PC-9 (cell line): ENCODE results near the gene OCSTAMP. TPM values are rescaled to one million over a fixed set of nuclear protein-coding genes. Genes with fewer than 3 reads are reported as not detected.
A peak's percentile ranks its signal among the peaks of the same experiment; 100 is the strongest.

Experiments
- BruUV-seq: library from RNA; stranded (reverse); fragments of 400-500 nt; replicated peaks from 2 replicates; lab custom pipeline; 2021; lab: Mats Ljungman, UMichigan
- CTCF ChIA-PET: fragments of 300-600 bp; sonication (Branson Sonifier 250); formaldehyde crosslinking; loops from one replicate; lab custom pipeline; 2022; ENCODE audit warnings: antibody characterized with exemption; lab: Charles Lee
- POLR2A ChIA-PET: fragments of 300-600 bp; sonication (Branson Sonifier 250); formaldehyde crosslinking; loops from one replicate; lab custom pipeline; 2022; ENCODE audit warnings: antibody characterized with exemption; ENCODE audit not compliant: unreplicated experiment; lab: Charles Lee
- DNase-seq, 2 experiments: peaks; one replicate each; pipeline versions ENCODE4 v3.0.0 to v3.0.0-alpha.2; 2015 to 2022; ENCODE audit warnings: mixed read lengths in 1 of 2
- H2AFZ ChIP-seq: fragments of 200-600 bp; sonication (generic); 2 replicates; pipeline ENCODE4 v1.8.1; 2017; ENCODE audit warnings: antibody characterized with exemption
- H3F3A ChIP-seq: fragments of 200-600 bp; sonication (generic); 2 replicates; pipeline ENCODE4 v1.8.1; 2017; ENCODE audit warnings: antibody characterized with exemption, mild to moderate bottlenecking, low read depth; ENCODE audit not compliant: insufficient read depth
- H3K27ac ChIP-seq: fragments of 200-600 bp; sonication (generic); 2 replicates; pipeline ENCODE4 v1.6.1; 2016; ENCODE audit warnings: mixed run types
- H3K27me3 ChIP-seq: fragments of 200-600 bp; sonication (generic); 2 replicates; pipeline ENCODE4 v1.6.1; 2016; ENCODE audit warnings: low read depth, mixed run types; ENCODE audit not compliant: insufficient read depth
- H3K36me3 ChIP-seq: fragments of 200-600 bp; sonication (generic); 2 replicates; pipeline ENCODE4 v1.6.1; 2016; ENCODE audit warnings: low read depth, mixed run types
- H3K4me1 ChIP-seq: fragments of 200-600 bp; sonication (generic); replicated peaks from 2 replicates; pipeline ENCODE4 v1.6.1; 2016; ENCODE audit warnings: mixed run types; ENCODE audit not compliant: insufficient read depth
- H3K4me2 ChIP-seq: fragments of 200-600 bp; sonication (generic); 2 replicates; pipeline ENCODE4 v1.6.1; 2017; ENCODE audit warnings: mixed run types
- H3K4me3 ChIP-seq: fragments of 200-600 bp; sonication (generic); 2 replicates; pipeline ENCODE4 v1.6.1; 2016; ENCODE audit warnings: mixed run types
- H3K79me2 ChIP-seq: fragments of 200-600 bp; sonication (generic); 2 replicates; pipeline ENCODE4 v1.6.1; 2017; ENCODE audit warnings: low read depth, mixed run types
- H3K9me2 ChIP-seq: fragments of 200-600 bp; sonication (generic); 2 replicates; pipeline ENCODE4 v1.8.1; 2017; ENCODE audit warnings: mild to moderate bottlenecking; ENCODE audit not compliant: insufficient read depth
- H3K9me3 ChIP-seq: fragments of 200-600 bp; sonication (generic); 2 replicates; pipeline ENCODE4 v1.8.1; 2016; ENCODE audit warnings: low read depth; ENCODE audit not compliant: insufficient read depth
- H4K20me1 ChIP-seq: fragments of 200-600 bp; sonication (generic); 2 replicates; pipeline ENCODE4 v1.8.1; 2017; ENCODE audit not compliant: insufficient read depth
- EZH2 ChIP-seq: fragments of 200-600 bp; sonication (generic); IDR thresholded peaks from 2 replicates; pipeline ENCODE4 v1.8.0; 2017; ENCODE audit warnings: antibody characterized with exemption, low read depth
- intact Hi-C: fragments of 100-400 bp; cut with micrococcal nuclease; formaldehyde crosslinking; loops from one replicate; pipeline ENCODE4 v1.10.0; 2022; ENCODE audit not compliant: unreplicated experiment
- total RNA-seq: library from RNA; stranded (reverse); gene quantifications from 2 replicates; pipeline ENCODE4 v1.2.3, GENCODE V29; 2021
- TF ChIP-seq, protein P1 (sequence below): fragments of 200-600 bp; sonication (generic); conservative IDR thresholded peaks from 2 replicates; pipeline ENCODE4 v1.6.1; 2017; ENCODE audit warnings: mixed run types, antibody characterized with exemption, mild to moderate bottlenecking, moderate library complexity

OCSTAMP gene
- total RNA-seq, 1 experiment from 2014 or later = not detected

GRCh38 chr20:46569961-46570360 lies 19.5 kb upstream of the OCSTAMP start:
- intact Hi-C loops = no loop called here
- Histone ChIP-seq H3F3A (no peaks in the 10 kb centered on the region), H3K9me2 (no peaks in the 10 kb centered on the region), H3K4me3 (no peak overlapping the region), H3K9me3 (no peaks in the 10 kb centered on the region), H3K27ac (no peak overlapping the region), H3K79me2 (no peaks in the 10 kb centered on the region), H4K20me1 (no peaks in the 10 kb centered on the region), H3K4me1 (no peaks in the 10 kb centered on the region), H3K36me3 (no peaks in the 10 kb centered on the region), H3K4me2 (no peak overlapping the region), H3K27me3 (no peaks in the 10 kb centered on the region), H2AFZ (no peak overlapping the region)
- ChIA-PET POLR2A (no interaction called here), CTCF (no interaction called here)
- no TSS peak for BruUV-seq
- no peak for TF ChIP-seq EZH2
- TF ChIP-seq, protein P1, sequence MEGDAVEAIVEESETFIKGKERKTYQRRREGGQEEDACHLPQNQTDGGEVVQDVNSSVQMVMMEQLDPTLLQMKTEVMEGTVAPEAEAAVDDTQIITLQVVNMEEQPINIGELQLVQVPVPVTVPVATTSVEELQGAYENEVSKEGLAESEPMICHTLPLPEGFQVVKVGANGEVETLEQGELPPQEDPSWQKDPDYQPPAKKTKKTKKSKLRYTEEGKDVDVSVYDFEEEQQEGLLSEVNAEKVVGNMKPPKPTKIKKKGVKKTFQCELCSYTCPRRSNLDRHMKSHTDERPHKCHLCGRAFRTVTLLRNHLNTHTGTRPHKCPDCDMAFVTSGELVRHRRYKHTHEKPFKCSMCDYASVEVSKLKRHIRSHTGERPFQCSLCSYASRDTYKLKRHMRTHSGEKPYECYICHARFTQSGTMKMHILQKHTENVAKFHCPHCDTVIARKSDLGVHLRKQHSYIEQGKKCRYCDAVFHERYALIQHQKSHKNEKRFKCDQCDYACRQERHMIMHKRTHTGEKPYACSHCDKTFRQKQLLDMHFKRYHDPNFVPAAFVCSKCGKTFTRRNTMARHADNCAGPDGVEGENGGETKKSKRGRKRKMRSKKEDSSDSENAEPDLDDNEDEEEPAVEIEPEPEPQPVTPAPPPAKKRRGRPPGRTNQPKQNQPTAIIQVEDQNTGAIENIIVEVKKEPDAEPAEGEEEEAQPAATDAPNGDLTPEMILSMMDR = no peak
- DNase-seq = no peak

DNA sequence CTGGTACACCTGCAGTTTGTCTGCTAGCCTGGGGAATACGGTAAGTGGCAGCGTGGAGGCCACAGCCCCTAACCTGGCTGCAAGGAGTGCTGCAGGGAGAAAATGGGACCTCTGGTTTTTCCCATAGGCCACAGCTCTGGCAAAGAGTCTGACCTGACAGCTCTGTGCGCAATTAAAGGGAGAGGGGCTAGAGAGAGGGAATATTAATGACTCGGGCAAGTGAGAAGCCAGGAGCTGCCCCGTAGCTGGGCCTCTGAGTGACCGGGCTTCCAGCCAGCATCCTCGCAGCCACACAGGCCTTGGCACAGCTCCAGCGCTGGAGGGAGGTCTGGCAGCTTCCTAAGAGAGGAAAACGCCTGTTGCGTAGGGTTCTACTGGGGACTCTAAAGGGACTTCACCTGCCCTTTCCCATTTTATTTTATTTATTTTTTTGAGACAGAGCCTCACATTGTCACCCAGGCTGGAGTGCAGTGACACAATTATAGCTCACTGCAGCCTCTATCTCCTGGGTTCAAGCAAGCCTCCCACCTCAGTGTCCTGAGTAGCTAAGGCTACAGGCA lies 18.2 kb upstream of the OCSTAMP start:
- intact Hi-C loops = no loop called here
- no peaks in the 10 kb centered on the region for H3K9me3 ChIP-seq
- ChIA-PET CTCF (interaction anchor here (0.6 kb wide), 1 partner anchor 62 kb away, joined by 6 read pairs; no protein-coding TSS in a partner anchor), POLR2A (interaction anchor here (0.6 kb wide), 2 partner anchors 8 to 57 kb away, joined by 3 read pairs; no protein-coding TSS in a partner anchor)
- no peaks in the 10 kb centered on the region for H3K9me2 ChIP-seq
- H3K4me1 ChIP-seq = no peaks in the 10 kb centered on the region
- H3K79me2 ChIP-seq = no peaks in the 10 kb centered on the region
- peak in 1 of 2 experiments; percentile 72 for DNase-seq
- no peaks in the 10 kb centered on the region for H3K27me3 ChIP-seq
- no peak overlapping the region for H2AFZ ChIP-seq
- BruUV-seq = no TSS peak
- no peaks in the 10 kb centered on the region for H4K20me1 ChIP-seq
- no peaks in the 10 kb centered on the region for H3F3A ChIP-seq
- no peak overlapping the region for H3K27ac ChIP-seq
- H3K36me3 ChIP-seq = no peaks in the 10 kb centered on the region
- TF ChIP-seq EZH2 = no peak
- TF ChIP-seq, protein P1 = no peak
- no peak overlapping the region for H3K4me3 ChIP-seq
- H3K4me2 ChIP-seq = no peak overlapping the region

- no peak for TF ChIP-seq EZH2
- TF ChIP-seq, protein P1 = no peak
- Histone ChIP-seq H3K9me2 (no peaks in the 10 kb centered on the region), H2AFZ (no peak overlapping the region), H3K4me3 (no peak overlapping the region), H3K27me3 (no peaks in the 10 kb centered on the region), H3K27ac (no peak overlapping the region), H3K4me2 (no peak overlapping the region), H3K4me1 (no peaks in the 10 kb centered on the region), H3K79me2 (no peaks in the 10 kb centered on the region), H3K36me3 (no peaks in the 10 kb centered on the region), H3F3A (no peaks in the 10 kb centered on the region), H4K20me1 (no peaks in the 10 kb centered on the region), H3K9me3 (no peaks in the 10 kb centered on the region)
- intact Hi-C loops = no loop called here
- no TSS peak for BruUV-seq
- CTCF ChIA-PET = no interaction called here
- no peak for DNase-seq
- POLR2A ChIA-PET = no interaction called here
These were observed 15.7 kb upstream of the OCSTAMP start for GRCh38 chr20:46566125-46566524.
